ENCODE data around the gene SIGLEC12.

Gene SIGLEC12

DNA sequence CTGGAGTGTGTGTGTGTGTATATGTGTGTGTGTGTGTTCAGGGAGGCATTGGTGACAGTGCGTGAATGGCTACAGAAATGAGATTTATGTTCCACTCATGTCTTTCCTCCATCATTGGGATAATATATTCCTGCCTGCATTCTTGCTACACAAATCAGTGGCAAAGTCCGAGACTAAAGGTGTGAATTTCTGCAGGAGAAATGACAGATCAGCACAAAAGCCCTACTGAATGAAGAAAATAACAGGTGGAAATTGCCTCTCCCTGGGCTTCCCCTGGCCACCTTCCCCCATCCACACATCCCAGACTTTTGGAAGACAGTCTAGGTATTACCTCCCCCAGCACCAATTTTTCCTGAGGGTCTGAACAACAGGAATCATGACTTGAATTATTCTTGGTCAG is 19.8 kb upstream of the SIGLEC12 start:
- Histone ChIP-seq H3K4me3 (ENCODE audit: low read depth in 1 of 2, low read length in 2 of 2) (no peak overlapping the region), H4K20me1 (ENCODE audit: insufficient read depth, low read length) (no peaks in the 10 kb centered on the region), H3K9me3 (ENCODE audit: insufficient read depth, low read length, severe bottlenecking) (no peaks in the 10 kb centered on the region), H3K4me1 (ENCODE audit: insufficient read depth, low read length) (no peaks in the 10 kb centered on the region), H3K36me3 (ENCODE audit: insufficient read depth, low read length) (no peaks in the 10 kb centered on the region), H3K79me2 (ENCODE audit: insufficient read depth, low read length) (no peaks in the 10 kb centered on the region), H3K27me3 (ENCODE audit: insufficient read depth, low read length, poor library complexity) (no peaks in the 10 kb centered on the region), H3K4me2 (ENCODE audit: insufficient read depth, low read length) (no peak overlapping the region), H3K27ac (ENCODE audit: low read length) (no peak overlapping the region), H3K9ac (ENCODE audit: low read depth, low read length) (no peak overlapping the region), H2AFZ (ENCODE audit: low read depth, low read length) (no peak overlapping the region)
- TF ChIP-seq, protein P1, sequence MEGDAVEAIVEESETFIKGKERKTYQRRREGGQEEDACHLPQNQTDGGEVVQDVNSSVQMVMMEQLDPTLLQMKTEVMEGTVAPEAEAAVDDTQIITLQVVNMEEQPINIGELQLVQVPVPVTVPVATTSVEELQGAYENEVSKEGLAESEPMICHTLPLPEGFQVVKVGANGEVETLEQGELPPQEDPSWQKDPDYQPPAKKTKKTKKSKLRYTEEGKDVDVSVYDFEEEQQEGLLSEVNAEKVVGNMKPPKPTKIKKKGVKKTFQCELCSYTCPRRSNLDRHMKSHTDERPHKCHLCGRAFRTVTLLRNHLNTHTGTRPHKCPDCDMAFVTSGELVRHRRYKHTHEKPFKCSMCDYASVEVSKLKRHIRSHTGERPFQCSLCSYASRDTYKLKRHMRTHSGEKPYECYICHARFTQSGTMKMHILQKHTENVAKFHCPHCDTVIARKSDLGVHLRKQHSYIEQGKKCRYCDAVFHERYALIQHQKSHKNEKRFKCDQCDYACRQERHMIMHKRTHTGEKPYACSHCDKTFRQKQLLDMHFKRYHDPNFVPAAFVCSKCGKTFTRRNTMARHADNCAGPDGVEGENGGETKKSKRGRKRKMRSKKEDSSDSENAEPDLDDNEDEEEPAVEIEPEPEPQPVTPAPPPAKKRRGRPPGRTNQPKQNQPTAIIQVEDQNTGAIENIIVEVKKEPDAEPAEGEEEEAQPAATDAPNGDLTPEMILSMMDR (IDR thresholded peaks at IDR 0.05; ENCODE audit: borderline replicate concordance, extremely low read depth, low read length, poor library complexity, severe bottlenecking), result no peak
- no peak for TF ChIP-seq EZH2 (IDR thresholded peaks at IDR 0.05; ENCODE audit: borderline replicate concordance, low read depth, low read length, severe bottlenecking)
- DNase-seq (no peak), ATAC-seq (ENCODE audit: insufficient read depth, low read depth) (no peak)

DNA sequence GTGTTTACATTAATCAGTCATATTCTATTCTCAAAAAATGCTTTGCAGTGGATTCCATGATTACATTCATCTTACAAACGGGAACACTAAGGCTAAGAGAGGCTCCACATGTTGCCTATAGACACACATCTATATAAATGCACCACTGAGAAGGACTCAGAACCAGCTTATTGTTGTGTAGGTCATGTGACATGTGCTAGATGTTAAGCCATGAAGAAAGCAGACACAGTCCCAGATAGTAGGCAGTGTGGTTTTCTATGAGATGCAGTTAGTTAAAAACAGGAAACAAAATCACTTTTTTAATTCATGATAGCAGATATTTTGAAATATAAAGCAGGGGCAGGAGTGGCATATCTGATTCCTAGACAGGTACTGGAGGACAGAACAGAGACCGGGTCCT is 19.1 kb upstream of the SIGLEC12 start:
- H3K4me1 ChIP-seq (ENCODE audit: insufficient read depth, low read length), result no peaks in the 10 kb centered on the region
- ATAC-seq (ENCODE audit: insufficient read depth, low read depth), result no peak

DNA sequence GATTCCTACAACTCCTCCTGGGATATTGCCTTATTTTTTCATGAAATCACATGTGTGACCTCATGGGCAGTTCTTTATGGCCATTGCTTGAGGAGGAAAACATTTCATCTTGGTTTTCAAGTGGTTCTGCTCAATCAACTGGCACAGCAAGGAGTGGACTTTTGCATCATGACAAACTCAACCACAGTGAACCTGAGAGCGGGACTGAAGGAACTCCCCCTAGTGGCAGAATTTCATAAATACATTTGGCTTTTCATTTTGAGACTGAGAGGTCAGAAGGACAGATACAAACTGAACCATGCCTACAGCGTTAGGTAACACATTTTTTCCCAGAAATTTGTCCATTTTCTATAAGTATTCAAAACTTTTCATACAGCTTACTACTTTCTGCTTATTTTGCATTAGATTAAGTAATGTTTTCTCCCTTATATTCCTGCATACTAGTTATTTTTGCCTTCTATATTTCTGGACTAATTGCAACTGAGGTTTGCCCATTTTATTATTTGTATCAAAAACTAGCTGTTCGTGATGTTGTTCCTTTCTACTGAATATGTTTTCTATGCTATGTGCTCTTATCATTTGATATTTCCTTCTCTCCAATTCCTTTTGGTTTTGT is 13.4 kb upstream of the SIGLEC12 start:
- H3K27ac ChIP-seq (ENCODE audit: low read length), result no peak overlapping the region
- no peaks in the 10 kb centered on the region for H3K27me3 ChIP-seq (ENCODE audit: insufficient read depth, low read length, poor library complexity)
- H2AFZ ChIP-seq (ENCODE audit: low read depth, low read length), result no peak overlapping the region
- no peaks in the 10 kb centered on the region for H3K9me3 ChIP-seq (ENCODE audit: insufficient read depth, low read length, severe bottlenecking)
- H3K36me3 ChIP-seq (ENCODE audit: insufficient read depth, low read length), result no peaks in the 10 kb centered on the region
- no peak for TF ChIP-seq EZH2 (IDR thresholded peaks at IDR 0.05; ENCODE audit: borderline replicate concordance, low read depth, low read length, severe bottlenecking)
- TF ChIP-seq, protein P1 (IDR thresholded peaks at IDR 0.05; ENCODE audit: borderline replicate concordance, extremely low read depth, low read length, poor library complexity, severe bottlenecking), result peak; percentile 80
- no peaks in the 10 kb centered on the region for H4K20me1 ChIP-seq (ENCODE audit: insufficient read depth, low read length)
- no peaks in the 10 kb centered on the region for H3K4me1 ChIP-seq (ENCODE audit: insufficient read depth, low read length)
- no peak overlapping the region for H3K9ac ChIP-seq (ENCODE audit: low read depth, low read length)
- no peak overlapping the region for H3K4me2 ChIP-seq (ENCODE audit: insufficient read depth, low read length)
- peak; percentile 33 for DNase-seq
- H3K4me3 ChIP-seq (ENCODE audit: low read depth in 1 of 2, low read length in 2 of 2), result no peak overlapping the region
- no peaks in the 10 kb centered on the region for H3K79me2 ChIP-seq (ENCODE audit: insufficient read depth, low read length)
- ATAC-seq (ENCODE audit: insufficient read depth, low read depth), result 0 out of 3 replicates have a peak, but pooled peaks have one; percentile 35

More for the DNA sequence above, 19.1 kb upstream of the SIGLEC12 start:
- H3K79me2 ChIP-seq (ENCODE audit: insufficient read depth, low read length), result no peaks in the 10 kb centered on the region
- H3K4me2 ChIP-seq (ENCODE audit: insufficient read depth, low read length), result no peak overlapping the region
- no peaks in the 10 kb centered on the region for H4K20me1 ChIP-seq (ENCODE audit: insufficient read depth, low read length)
- no peaks in the 10 kb centered on the region for H3K9me3 ChIP-seq (ENCODE audit: insufficient read depth, low read length, severe bottlenecking)
- no peak for TF ChIP-seq EZH2 (IDR thresholded peaks at IDR 0.05; ENCODE audit: borderline replicate concordance, low read depth, low read length, severe bottlenecking)
- TF ChIP-seq, protein P1 (IDR thresholded peaks at IDR 0.05; ENCODE audit: borderline replicate concordance, extremely low read depth, low read length, poor library complexity, severe bottlenecking), result no peak
- H3K27ac ChIP-seq (ENCODE audit: low read length), result no peak overlapping the region
- no peak overlapping the region for H3K9ac ChIP-seq (ENCODE audit: low read depth, low read length)
- no peak overlapping the region for H3K4me3 ChIP-seq (ENCODE audit: low read depth in 1 of 2, low read length in 2 of 2)
- no peak for DNase-seq
- H3K36me3 ChIP-seq (ENCODE audit: insufficient read depth, low read length), result no peaks in the 10 kb centered on the region
- no peaks in the 10 kb centered on the region for H3K27me3 ChIP-seq (ENCODE audit: insufficient read depth, low read length, poor library complexity)
- no peak overlapping the region for H2AFZ ChIP-seq (ENCODE audit: low read depth, low read length)
